Measurements from ENCODE around the gene MTFP1.

MTFP1 gene

DNA sequence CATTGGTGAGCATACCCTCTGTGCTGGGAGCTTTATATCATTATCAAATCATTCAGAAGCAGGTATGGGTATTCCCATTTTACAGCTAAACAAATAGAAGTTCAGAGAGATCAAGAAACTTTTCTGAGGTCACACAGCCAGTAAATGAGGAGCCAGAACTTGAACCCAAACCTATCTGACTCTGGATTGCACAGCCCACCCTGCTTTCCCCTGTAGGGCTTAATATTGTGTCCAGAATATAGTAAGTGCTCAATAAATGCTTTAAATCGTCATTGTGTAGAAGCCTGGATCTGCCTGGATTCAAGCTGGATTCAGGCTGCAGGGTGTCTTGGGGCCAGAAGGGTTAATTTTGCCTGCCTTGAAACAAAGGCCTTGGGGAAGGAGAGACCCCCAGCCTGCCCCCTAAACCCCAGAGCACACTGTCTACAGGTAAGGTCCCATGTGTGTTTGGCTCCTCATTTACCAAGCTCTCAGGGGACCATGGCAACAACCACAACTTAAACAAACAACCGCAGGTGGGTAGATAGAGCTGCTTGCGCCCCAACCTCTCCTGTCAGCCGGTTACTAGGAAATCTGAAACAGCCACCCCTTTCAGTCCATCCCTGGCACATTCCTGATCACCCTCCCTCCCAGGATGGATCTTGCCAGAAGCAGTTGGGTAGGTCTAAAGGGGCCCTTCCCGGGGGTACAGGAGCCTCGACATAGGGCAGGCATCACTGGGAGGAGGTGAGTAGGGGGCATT is 49.3 kb downstream of the MTFP1 start:
- no peak overlapping the region for H3K27ac ChIP-seq (ENCODE audit: low read depth, low read length, severe bottlenecking)
- no peaks in the 10 kb centered on the region for H3K36me3 ChIP-seq (ENCODE audit: control insufficient read depth, insufficient read depth, low read length)
- no peaks in the 10 kb centered on the region for H3K9me3 ChIP-seq (ENCODE audit: control insufficient read depth, low read length)
- H3K4me3 ChIP-seq (ENCODE audit: extremely low read depth, insufficient read depth, low read length, poor library complexity, severe bottlenecking) = no peak overlapping the region
- H3K4me1 ChIP-seq (ENCODE audit: control insufficient read depth, insufficient read depth, low read length, poor library complexity, severe bottlenecking) = no peaks in the 10 kb centered on the region
- 70 to 82% methylated on average over 2 to 4 of the region's 6 CpGs for WGBS, 2 experiments (ENCODE audit: insufficient coverage in 2 of 2)
